ENCODE data around the gene CDH26.
A peak's percentile ranks its signal among the peaks of the same experiment; 100 is the strongest.

The CDH26 gene

DNA sequence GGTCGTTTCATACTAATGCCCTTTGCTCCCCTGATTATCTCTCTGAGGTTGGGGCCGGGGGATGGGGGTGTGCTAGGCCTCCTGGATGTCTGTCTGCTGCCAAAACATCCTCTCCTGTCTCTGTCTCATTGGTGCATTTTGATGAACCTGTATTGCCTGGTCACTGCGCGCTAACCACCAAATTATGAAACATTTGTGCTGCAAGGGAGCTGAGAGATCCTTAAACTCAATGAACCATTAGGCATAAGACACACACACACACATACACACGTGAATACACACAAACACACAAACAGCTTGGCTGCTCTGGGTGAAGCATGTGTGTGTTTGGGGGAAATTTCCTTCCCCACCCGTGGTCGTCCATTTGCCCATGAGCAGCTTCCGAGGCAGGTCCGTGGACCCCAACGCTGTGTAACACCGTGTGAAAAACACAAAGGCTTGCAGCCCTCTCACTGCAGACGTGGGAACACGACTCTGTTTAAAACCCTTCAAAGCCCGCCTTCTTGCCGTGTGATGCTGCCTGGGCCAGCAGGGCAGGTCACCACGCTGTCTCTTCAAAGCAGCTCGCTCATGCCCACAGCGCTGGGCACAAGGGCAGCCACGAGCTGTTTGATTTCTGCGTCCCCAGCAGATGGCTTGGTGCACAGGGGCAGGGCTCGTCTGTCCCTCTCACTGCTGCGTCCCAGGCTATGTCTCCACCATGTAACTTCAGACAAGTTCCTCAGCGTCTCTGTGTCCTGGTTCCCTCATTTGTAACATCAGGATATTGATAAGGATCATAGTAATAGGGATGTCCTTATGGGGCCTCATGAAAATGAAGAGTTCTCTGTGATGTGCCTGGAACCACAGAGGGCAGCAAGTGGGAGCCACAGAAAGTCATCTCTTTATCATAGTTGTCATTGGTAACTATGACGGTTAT is 96.8 kb downstream of the CDH26 start:
- FAIRE-seq (no peak), DNase-seq (ENCODE audit: insufficient read length, low spot score) (no peak)
- TF ChIP-seq SPI1 (IDR thresholded peaks at IDR 0.05; ENCODE audit: low read depth, low read length) (no peak), POU2F2 (IDR thresholded peaks at IDR 0.05; ENCODE audit: low read depth, low read length) (no peak), PAX5 (IDR thresholded peaks at IDR 0.05; ENCODE audit: insufficient read depth, low read length, severe bottlenecking) (no peak), TAF1 (IDR thresholded peaks at IDR 0.05; ENCODE audit: low read depth, low read length) (no peak), POLR2AphosphoS5 (IDR thresholded peaks at IDR 0.05; ENCODE audit: low read depth, low read length) (no peak), POLR2A (IDR thresholded peaks at IDR 0.05; ENCODE audit: low read depth, low read length) (no peak)

DNA sequence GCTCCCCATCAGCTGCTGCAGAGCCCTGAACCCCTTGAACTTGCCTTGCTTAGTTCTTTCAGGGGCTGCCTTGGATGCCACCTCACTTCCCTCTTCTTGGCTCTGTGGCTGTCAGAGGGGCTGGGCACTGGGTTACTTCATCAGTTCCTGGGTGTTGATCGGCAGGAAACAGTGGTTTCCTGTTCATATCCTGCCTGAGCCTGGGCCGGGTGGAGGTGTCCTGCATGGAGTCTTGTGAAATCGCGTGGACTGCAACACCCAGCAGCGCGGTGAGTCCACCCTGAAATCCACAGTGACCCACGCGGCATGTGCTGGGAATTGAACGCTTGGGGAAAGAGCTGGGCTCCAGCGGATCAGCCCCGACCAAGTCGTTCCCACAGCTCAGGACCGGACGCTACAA is 97.5 kb downstream of the CDH26 start:
- FAIRE-seq (no peak), DNase-seq (ENCODE audit: insufficient read length, low spot score) (no peak)
- TF ChIP-seq POU2F2 (IDR thresholded peaks at IDR 0.05; ENCODE audit: low read depth, low read length) (no peak), TAF1 (IDR thresholded peaks at IDR 0.05; ENCODE audit: low read depth, low read length) (no peak), POLR2AphosphoS5 (IDR thresholded peaks at IDR 0.05; ENCODE audit: low read depth, low read length) (no peak), SPI1 (IDR thresholded peaks at IDR 0.05; ENCODE audit: low read depth, low read length) (no peak), PAX5 (IDR thresholded peaks at IDR 0.05; ENCODE audit: insufficient read depth, low read length, severe bottlenecking) (no peak), POLR2A (IDR thresholded peaks at IDR 0.05; ENCODE audit: low read depth, low read length) (no peak)

DNA sequence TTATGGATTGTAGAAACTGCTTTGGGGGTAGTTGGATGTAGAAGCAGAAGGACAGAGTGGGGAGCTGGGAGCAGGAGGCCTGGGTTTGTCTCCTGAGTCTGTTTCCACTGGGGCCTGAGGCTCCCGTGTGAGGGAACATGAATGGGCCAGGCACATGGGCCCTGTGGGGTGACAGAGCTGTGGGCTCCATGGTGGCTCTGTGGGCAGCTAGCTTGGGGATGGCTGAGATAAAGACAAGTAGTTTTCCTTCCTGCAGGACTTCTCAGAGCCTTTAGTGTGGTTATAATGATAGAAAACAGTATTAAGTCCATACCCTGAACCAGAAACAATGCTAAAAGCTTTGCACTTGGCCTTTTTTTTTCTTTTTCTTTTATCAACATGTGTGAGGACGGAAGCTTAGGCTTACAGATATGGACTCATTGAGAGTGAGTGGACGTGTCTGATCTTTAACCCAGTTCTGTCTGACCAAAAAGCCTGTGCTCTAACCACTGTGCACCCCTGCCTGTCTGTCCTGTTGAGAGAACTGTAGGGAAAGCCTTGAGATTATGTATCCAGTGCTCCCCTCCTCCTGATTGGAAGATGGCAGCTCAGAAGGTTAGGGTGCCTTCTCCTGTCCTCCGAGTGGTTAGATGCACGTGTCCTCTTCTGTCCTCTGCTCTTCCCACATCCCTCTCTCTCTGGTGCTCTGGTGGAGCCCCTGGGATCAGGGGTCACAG is 98.3 kb downstream of the CDH26 start:
- no peak for TF ChIP-seq PAX5 (IDR thresholded peaks at IDR 0.05; ENCODE audit: insufficient read depth, low read length, severe bottlenecking)
- TF ChIP-seq POLR2A (IDR thresholded peaks at IDR 0.05; ENCODE audit: low read depth, low read length), result no peak
- TF ChIP-seq POU2F2 (IDR thresholded peaks at IDR 0.05; ENCODE audit: low read depth, low read length), result no peak
- no peak for TF ChIP-seq SPI1 (IDR thresholded peaks at IDR 0.05; ENCODE audit: low read depth, low read length)
- no peak for TF ChIP-seq POLR2AphosphoS5 (IDR thresholded peaks at IDR 0.05; ENCODE audit: low read depth, low read length)
- no peak for FAIRE-seq
- DNase-seq (ENCODE audit: insufficient read length, low spot score), result no peak

DNA sequence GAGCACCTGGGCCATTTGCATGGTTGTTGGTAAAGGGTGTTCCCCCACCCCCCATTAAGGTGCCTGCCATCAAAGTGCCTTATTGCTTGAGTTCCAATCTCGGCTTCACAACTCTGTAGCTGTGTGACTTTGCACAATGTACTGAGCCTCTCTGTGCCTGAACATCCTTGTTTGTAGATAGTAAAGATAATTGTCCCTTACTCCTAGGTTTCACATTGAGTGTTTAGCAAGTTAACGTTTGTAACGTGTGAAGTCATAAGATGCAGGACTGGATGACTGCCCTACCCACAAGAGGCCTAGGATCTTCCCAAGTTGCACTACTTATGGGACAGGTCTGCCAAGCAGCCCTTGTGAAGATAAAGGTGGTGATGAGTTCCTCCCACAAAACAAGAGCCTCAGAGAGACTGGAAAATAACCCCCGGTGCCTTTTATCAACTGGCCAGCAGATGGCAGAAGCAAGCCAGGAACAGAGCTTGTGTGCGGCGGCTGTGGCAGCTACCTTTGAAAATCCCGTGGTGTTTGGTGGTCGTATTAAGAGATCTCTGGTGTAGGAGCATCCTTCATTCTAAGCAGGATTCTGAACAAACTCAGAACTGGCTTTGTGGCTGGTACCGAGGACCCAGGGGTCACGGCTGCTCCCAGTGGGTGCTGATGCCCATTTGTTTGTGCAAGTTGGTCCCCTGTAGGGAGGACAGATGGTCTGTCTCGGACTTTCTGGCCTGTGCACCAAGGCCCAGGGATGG is 99.1 kb downstream of the CDH26 start:
- DNase-seq (ENCODE audit: insufficient read length, low spot score) (peak; percentile 54), FAIRE-seq (no peak)
- TF ChIP-seq POLR2A (IDR thresholded peaks at IDR 0.05; ENCODE audit: low read depth, low read length) (no peak), PAX5 (IDR thresholded peaks at IDR 0.05; ENCODE audit: insufficient read depth, low read length, severe bottlenecking) (no peak), POU2F2 (IDR thresholded peaks at IDR 0.05; ENCODE audit: low read depth, low read length) (no peak), TAF1 (IDR thresholded peaks at IDR 0.05; ENCODE audit: low read depth, low read length) (no peak), POLR2AphosphoS5 (IDR thresholded peaks at IDR 0.05; ENCODE audit: low read depth, low read length) (no peak), SPI1 (IDR thresholded peaks at IDR 0.05; ENCODE audit: low read depth, low read length) (no peak)

DNA sequence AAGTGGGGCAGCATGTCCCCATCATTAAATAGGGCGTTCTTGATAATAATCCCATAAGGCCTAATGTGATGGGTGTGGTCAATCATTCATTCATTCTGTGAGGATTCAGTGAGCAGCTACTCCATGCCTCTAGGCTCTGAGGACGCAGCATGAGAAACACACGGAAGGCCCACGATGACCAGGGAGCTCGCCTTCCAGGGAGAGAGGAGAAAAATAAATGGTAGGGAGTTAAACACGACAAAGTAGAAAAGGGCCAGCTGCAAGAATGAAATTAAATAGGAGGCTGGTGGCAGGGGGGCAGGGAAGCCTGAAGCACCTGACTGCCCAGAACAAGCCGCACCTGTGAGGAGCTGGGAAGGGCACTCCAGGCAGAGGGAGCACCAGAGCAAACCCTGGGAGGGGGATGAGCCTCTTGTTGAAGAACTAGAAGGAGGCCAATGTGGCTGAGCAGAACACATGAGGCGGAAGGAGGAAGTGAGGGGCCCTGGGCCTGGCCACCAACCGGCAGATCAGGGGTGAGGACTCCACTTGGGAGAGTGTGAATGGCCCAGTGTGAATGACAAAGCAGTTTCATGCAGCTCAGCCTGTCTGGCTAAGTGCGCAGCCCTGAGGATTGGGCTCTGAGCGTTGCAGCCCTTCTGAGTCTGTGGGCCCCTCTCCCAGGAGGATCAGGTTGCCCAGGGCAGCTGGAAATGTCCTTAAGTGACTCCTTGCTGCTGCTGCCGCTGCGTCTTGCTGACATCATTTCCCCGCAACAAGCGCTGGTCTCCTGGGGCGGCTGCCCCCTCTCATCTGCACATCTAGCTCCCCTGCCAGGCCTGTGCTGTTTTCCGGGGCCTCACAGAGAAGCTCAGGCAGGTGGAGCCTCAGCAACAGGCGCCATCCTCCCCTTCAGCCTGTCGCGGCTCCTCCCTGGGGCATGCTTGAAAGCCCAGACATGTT is 99.9 kb downstream of the CDH26 start:
- FAIRE-seq (no peak), DNase-seq (ENCODE audit: insufficient read length, low spot score) (no peak)
- TF ChIP-seq POLR2A (IDR thresholded peaks at IDR 0.05; ENCODE audit: low read depth, low read length), result no peak
- TF ChIP-seq POU2F2 (IDR thresholded peaks at IDR 0.05; ENCODE audit: low read depth, low read length), result no peak
- TF ChIP-seq POLR2AphosphoS5 (IDR thresholded peaks at IDR 0.05; ENCODE audit: low read depth, low read length), result no peak
- no peak for TF ChIP-seq TAF1 (IDR thresholded peaks at IDR 0.05; ENCODE audit: low read depth, low read length)
- TF ChIP-seq PAX5 (IDR thresholded peaks at IDR 0.05; ENCODE audit: insufficient read depth, low read length, severe bottlenecking), result no peak
- no peak for TF ChIP-seq SPI1 (IDR thresholded peaks at IDR 0.05; ENCODE audit: low read depth, low read length)

DNA sequence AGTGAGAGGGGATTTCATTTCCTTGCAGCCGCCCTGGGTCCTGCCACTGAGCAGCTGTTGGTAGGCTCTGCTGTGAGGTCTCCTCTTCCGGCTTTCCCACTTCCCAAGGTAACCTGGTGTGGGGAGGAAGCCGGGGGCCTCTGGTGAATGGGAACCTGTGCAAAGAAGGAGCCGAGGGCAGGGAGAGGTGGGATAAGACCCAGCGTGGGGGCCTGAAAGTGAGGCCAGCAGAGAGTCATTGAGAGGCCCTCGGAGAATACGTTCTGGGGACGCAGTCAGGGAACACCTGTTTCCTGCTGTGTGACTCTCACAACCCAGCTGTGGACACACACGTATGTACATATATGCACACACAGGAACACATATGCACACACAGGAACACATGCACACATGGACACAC is 100.7 kb downstream of the CDH26 start:
- no peak for TF ChIP-seq POLR2AphosphoS5 (IDR thresholded peaks at IDR 0.05; ENCODE audit: low read depth, low read length)
- no peak for TF ChIP-seq PAX5 (IDR thresholded peaks at IDR 0.05; ENCODE audit: insufficient read depth, low read length, severe bottlenecking)
- no peak for TF ChIP-seq TAF1 (IDR thresholded peaks at IDR 0.05; ENCODE audit: low read depth, low read length)
- TF ChIP-seq POU2F2 (IDR thresholded peaks at IDR 0.05; ENCODE audit: low read depth, low read length), result no peak
- no peak for TF ChIP-seq POLR2A (IDR thresholded peaks at IDR 0.05; ENCODE audit: low read depth, low read length)
- TF ChIP-seq SPI1 (IDR thresholded peaks at IDR 0.05; ENCODE audit: low read depth, low read length), result no peak
- FAIRE-seq (peak; percentile 74), DNase-seq (ENCODE audit: insufficient read length, low spot score) (no peak)

DNA sequence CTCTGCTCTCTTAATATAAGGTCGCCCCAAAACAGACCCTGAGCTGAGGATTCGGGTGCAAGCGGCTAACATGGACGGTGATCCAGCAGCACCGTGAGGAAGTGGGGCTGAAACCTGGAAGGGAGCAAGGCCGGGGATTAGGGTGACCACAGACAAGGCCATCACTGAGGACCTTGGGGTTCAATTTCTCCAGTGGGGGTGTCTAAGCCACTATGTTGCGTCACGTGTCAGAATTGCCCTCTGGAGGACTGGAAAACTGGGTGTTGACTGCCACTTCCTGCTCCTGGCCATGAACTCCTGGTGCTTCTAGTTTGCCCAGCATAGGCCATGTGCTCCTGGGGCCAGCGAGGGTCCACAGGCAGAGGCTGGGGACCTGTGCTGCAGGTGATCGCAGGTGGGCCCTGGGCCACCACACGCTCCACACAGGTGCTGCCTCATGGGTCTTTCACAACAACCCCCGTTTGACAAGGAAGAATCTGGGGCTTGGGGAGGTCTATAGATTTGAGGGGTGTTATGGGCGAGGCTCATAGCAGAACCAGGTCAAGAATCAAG is 101.9 kb downstream of the CDH26 start:
- FAIRE-seq (no peak), DNase-seq (ENCODE audit: insufficient read length, low spot score) (no peak)
- TF ChIP-seq SPI1 (IDR thresholded peaks at IDR 0.05; ENCODE audit: low read depth, low read length) (no peak), POLR2AphosphoS5 (IDR thresholded peaks at IDR 0.05; ENCODE audit: low read depth, low read length) (no peak), POU2F2 (IDR thresholded peaks at IDR 0.05; ENCODE audit: low read depth, low read length) (no peak), PAX5 (IDR thresholded peaks at IDR 0.05; ENCODE audit: insufficient read depth, low read length, severe bottlenecking) (no peak), POLR2A (IDR thresholded peaks at IDR 0.05; ENCODE audit: low read depth, low read length) (no peak), TAF1 (IDR thresholded peaks at IDR 0.05; ENCODE audit: low read depth, low read length) (no peak)

DNA sequence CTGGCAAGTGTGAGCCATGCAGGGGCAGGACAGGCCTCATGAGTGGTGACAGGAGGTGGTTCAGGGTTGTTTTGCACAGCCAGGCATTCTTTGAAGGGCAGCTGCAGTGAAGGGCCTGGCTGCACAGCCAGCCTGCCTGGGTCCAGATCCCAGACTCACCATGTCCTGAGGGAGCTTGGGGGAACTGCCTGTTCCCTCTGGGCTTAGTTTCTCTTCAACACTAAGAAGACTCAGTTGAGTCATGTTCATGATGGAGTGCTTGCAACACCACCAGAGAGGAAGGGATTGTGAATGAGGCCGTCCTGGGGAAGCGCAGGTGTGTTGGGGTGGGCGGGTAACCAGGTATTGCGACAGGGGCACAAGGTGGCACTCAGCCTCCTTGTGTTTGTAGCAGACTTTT is 102.4 kb downstream of the CDH26 start:
- TF ChIP-seq TAF1 (IDR thresholded peaks at IDR 0.05; ENCODE audit: low read depth, low read length), result no peak
- TF ChIP-seq POLR2AphosphoS5 (IDR thresholded peaks at IDR 0.05; ENCODE audit: low read depth, low read length), result no peak
- no peak for TF ChIP-seq POU2F2 (IDR thresholded peaks at IDR 0.05; ENCODE audit: low read depth, low read length)
- no peak for TF ChIP-seq PAX5 (IDR thresholded peaks at IDR 0.05; ENCODE audit: insufficient read depth, low read length, severe bottlenecking)
- TF ChIP-seq POLR2A (IDR thresholded peaks at IDR 0.05; ENCODE audit: low read depth, low read length), result no peak
- TF ChIP-seq SPI1 (IDR thresholded peaks at IDR 0.05; ENCODE audit: low read depth, low read length), result no peak
- FAIRE-seq (no peak), DNase-seq (ENCODE audit: insufficient read length, low spot score) (no peak)

All from GM12891 (cell line).